ENCODE measurements around the gene CNTNAP2. TPM values are rescaled to one million over a fixed set of nuclear protein-coding genes. Genes with fewer than 3 reads are reported as not detected.

Gene CNTNAP2
- total RNA-seq, 1 experiment from 2014 or later = 64.5 TPM

- no peaks in the 10 kb centered on the region for H4K20me1 ChIP-seq (ENCODE audit: control insufficient read depth, insufficient read depth, insufficient read length)
- TF ChIP-seq CTCF (conservative IDR thresholded peaks at IDR 0.05) = peak; percentile 21; the same call in 1 of the 3 replicates
- H2BK12ac ChIP-seq (ENCODE audit: insufficient read length, low read depth, low read length) = no peak overlapping the region
- H4K8ac ChIP-seq (replicated peaks; ENCODE audit: insufficient read length, low read depth, low read length) = no peak overlapping the region
- H3K27me3 ChIP-seq (ENCODE audit: insufficient read depth, low read length) = no peaks in the 10 kb centered on the region
- no peak overlapping the region for H3K14ac ChIP-seq (ENCODE audit: insufficient read depth, low read length)
- H2BK5ac ChIP-seq (ENCODE audit: insufficient read length, low read length) = no peak overlapping the region
- H3K23ac ChIP-seq (ENCODE audit: insufficient read length, low read depth, low read length) = no peak overlapping the region
- no CpG with 5 or more reads among the region's 3 CpGs for WGBS (ENCODE audit: extremely low coverage, insufficient read length, low lambda C conversion rate)
- no peaks in the 10 kb centered on the region for H3K79me2 ChIP-seq (ENCODE audit: insufficient read depth, low read length)
- H3K23me2 ChIP-seq (ENCODE audit: insufficient read length, low read depth, low read length, poor library complexity, severe bottlenecking) = no peaks in the 10 kb centered on the region
- no peak overlapping the region for H3K56ac ChIP-seq (ENCODE audit: insufficient read length, low read depth, low read length)
- no peak overlapping the region for H2AK5ac ChIP-seq (ENCODE audit: insufficient read length, low read length)
- H4K5ac ChIP-seq (ENCODE audit: insufficient read length, low read depth, low read length) = no peak overlapping the region
- H3K9me3 ChIP-seq (ENCODE audit: control insufficient read depth, low read depth, low read length) = no peaks in the 10 kb centered on the region
- H3K36me3 Mint-ChIP-seq (ENCODE audit: insufficient read depth in 1 of 3, low read depth in 3 of 3) = peaks cover 20 to 29% (median 20%) of the 10 kb centered on the region in 3 experiments
- no peak for DNase-seq
- H3K4me3 Mint-ChIP-seq = no peak overlapping the region
- no peak overlapping the region for H3K18ac ChIP-seq (ENCODE audit: insufficient read length, low read depth, low read length)
- no peak overlapping the region for H2BK15ac ChIP-seq (ENCODE audit: low read depth, low read length)
- H4K91ac ChIP-seq (ENCODE audit: insufficient read length, low read depth, low read length) = no peak overlapping the region
- no peak overlapping the region for H3K27ac ChIP-seq (ENCODE audit: insufficient read length, low read depth, low read length)
- H3K4me1 ChIP-seq (ENCODE audit: insufficient read depth, low read length) = no peaks in the 10 kb centered on the region
- no peak overlapping the region for H2BK20ac ChIP-seq (ENCODE audit: low read depth, low read length, poor library complexity, severe bottlenecking)
- no peaks in the 10 kb centered on the region for H3K4me1 Mint-ChIP-seq
- no peak overlapping the region for H2AFZ ChIP-seq (ENCODE audit: low read length)
- H3T11ph ChIP-seq (ENCODE audit: low read length) = no peak overlapping the region
- H3K79me1 ChIP-seq (ENCODE audit: insufficient read depth, low read depth, low read length, poor library complexity, severe bottlenecking) = no peaks in the 10 kb centered on the region
- H3K9me3 Mint-ChIP-seq = peaks cover 29 to 31% of the 10 kb centered on the region in 2 experiments
- H3K4ac ChIP-seq (ENCODE audit: low read depth, low read length) = no peak overlapping the region
- no peak overlapping the region for H3K4me2 ChIP-seq (ENCODE audit: insufficient read depth, insufficient read length, low read length)
- H2BK120ac ChIP-seq (ENCODE audit: low read depth, low read length, poor library complexity, severe bottlenecking) = no peak overlapping the region
- peaks cover 11% of the 10 kb centered on the region for H3K27me3 Mint-ChIP-seq (ENCODE audit: low read depth)
- H3K27ac Mint-ChIP-seq = no peak overlapping the region; a peak in 1 of 7 replicates
- H3K9ac ChIP-seq (ENCODE audit: extremely low read depth, insufficient read length, low read length) = no peak overlapping the region
These were observed 2138.7 kb downstream of the CNTNAP2 start for GRCh38 chr7:148255333-148255732.
